Endothelial cell of umbilical vein (primary cell): Measurements from ENCODE around the gene SLC25A20. TPM values are rescaled to one million over a fixed set of nuclear protein-coding genes. Genes with fewer than 3 reads are reported as not detected.

Experiments
- BruUV-seq: library from RNA; stranded (reverse); fragments of 400-500 nt; replicated peaks from 2 replicates; lab custom pipeline; 2021; lab: Mats Ljungman, UMichigan
- CTCF ChIA-PET: fragments of 300-600, 350-600 bp; sonication (Branson Sonifier 250); formaldehyde crosslinking; loops from one replicate; lab custom pipeline; 2021; ENCODE audit warnings: antibody characterized with exemption, inconsistent platforms; lab: Charles Lee
- POLR2A ChIA-PET: fragments of 300-600, 350-600 bp; sonication (Branson Sonifier 250); formaldehyde crosslinking; loops from one replicate; lab custom pipeline; 2021; ENCODE audit warnings: antibody characterized with exemption, inconsistent platforms; lab: Charles Lee
- DNase-seq: peaks from one replicate; pipeline ENCODE4 v3.0.0-alpha.2; 2011; ENCODE audit warnings: low read depth, low spot score
- FAIRE-seq: peaks from 2 replicates; lab custom pipeline; 2011; peaks lifted over from hg19 to GRCh38; lab: Jason Lieb, UNC
- H2AFZ ChIP-seq: 2 replicates; pipeline ENCODE4 v1.6.0; 2012; ENCODE audit warnings: low read depth, low read length, control low read depth, inconsistent platforms
- H3K27ac ChIP-seq: 2 replicates; pipeline ENCODE4 v1.5.1; 2011; ENCODE audit warnings: low read depth, mild to moderate bottlenecking, control low read depth, low read length, moderate library complexity; ENCODE audit not compliant: insufficient read depth
- H3K27me3 ChIP-seq, 2 experiments: 2 replicates each; pipeline versions ENCODE4 v1.6.0 to v1.6.1; 2011; ENCODE audit warnings: low read length in 2 of 2, mixed read lengths in 1 of 2; ENCODE audit not compliant: control insufficient read depth in 2 of 2, insufficient read depth in 2 of 2
- H3K36me3 ChIP-seq, 2 experiments: 2 replicates in 1 of 2; 3 replicates in 1 of 2; pipeline ENCODE4 v1.5.1; 2011; ENCODE audit warnings: low read length in 2 of 2, mild to moderate bottlenecking in 1 of 2, moderate library complexity in 1 of 2; ENCODE audit not compliant: control insufficient read depth in 2 of 2, insufficient read depth in 2 of 2; ENCODE audit errors: extremely low read depth in 1 of 2
- H3K4me1 ChIP-seq: 3 replicates; pipeline ENCODE4 v1.5.1; 2011; ENCODE audit warnings: mild to moderate bottlenecking, low read length; ENCODE audit not compliant: control insufficient read depth, insufficient read depth; ENCODE audit errors: extremely low read depth
- H3K4me2 ChIP-seq: 2 replicates; pipeline ENCODE4 v1.6.1; 2011; ENCODE audit warnings: low read length, control low read depth, mixed read lengths; ENCODE audit not compliant: insufficient read depth
- H3K4me3 ChIP-seq, 3 experiments: fragments of 200-600 bp in 1 of 3; sonication (generic), shearing (Covaris generic) in 1 of 3; replicated peaks in 1 of 3; 2 replicates each; pipeline ENCODE4 v1.5.1; 2011 to 2016; ENCODE audit warnings: control low read depth in 3 of 3, low read length in 3 of 3, mild to moderate bottlenecking in 2 of 3, inconsistent platforms in 1 of 3, low read depth in 1 of 3, moderate library complexity in 1 of 3; ENCODE audit not compliant: insufficient read depth in 1 of 3
- H3K79me2 ChIP-seq: 2 replicates; pipeline ENCODE4 v1.6.0; 2012; ENCODE audit warnings: low read length, inconsistent platforms; ENCODE audit not compliant: control insufficient read depth, insufficient read depth
- H3K9ac ChIP-seq: replicated peaks from 2 replicates; pipeline ENCODE3; 2011; ENCODE audit warnings: low read length, control low read depth; ENCODE audit not compliant: insufficient read depth; ENCODE audit errors: extremely low read depth
- H3K9me1 ChIP-seq: replicated peaks from 3 replicates; pipeline ENCODE4 v1.6.0; 2011; ENCODE audit warnings: mild to moderate bottlenecking, low read length; ENCODE audit not compliant: control insufficient read depth, insufficient read depth; ENCODE audit errors: extremely low read depth
- H3K9me3 ChIP-seq: replicated peaks from 2 replicates; pipeline ENCODE4 v1.5.1; 2012; ENCODE audit warnings: low read length, inconsistent platforms; ENCODE audit not compliant: control insufficient read depth, insufficient read depth
- H4K20me1 ChIP-seq: replicated peaks from 2 replicates; pipeline ENCODE3; 2011; ENCODE audit warnings: mild to moderate bottlenecking, low read length; ENCODE audit not compliant: control insufficient read depth, insufficient read depth; ENCODE audit errors: extremely low read depth
- CTCF ChIP-seq, 2 donors: IDR thresholded peaks; 1 replicate in 1 of 2; 2 replicates in 1 of 2; pipeline ENCODE4 v1.5.1; 2011; ENCODE audit warnings: low read length in 2 of 2, mild to moderate bottlenecking in 2 of 2, moderate library complexity in 2 of 2, control low read depth in 1 of 2, inconsistent platforms in 1 of 2, low read depth in 1 of 2; ENCODE audit not compliant: insufficient read depth in 1 of 2; ENCODE audit errors: extremely low read depth in 1 of 2
- EZH2 ChIP-seq: IDR thresholded peaks from 2 replicates; pipeline ENCODE4 v1.6.1; 2012; ENCODE audit warnings: borderline replicate concordance, low read depth, mild to moderate bottlenecking, moderate library complexity, low read length, inconsistent platforms; ENCODE audit not compliant: severe bottlenecking
- FOS ChIP-seq: IDR thresholded peaks from 2 replicates; pipeline ENCODE4 v1.6.1; 2011; ENCODE audit warnings: mild to moderate bottlenecking, low read length, moderate library complexity, borderline replicate concordance; ENCODE audit not compliant: insufficient read depth
- GATA2 ChIP-seq: IDR thresholded peaks from 2 replicates; pipeline ENCODE4 v1.7.0; 2011; ENCODE audit warnings: low read depth, mild to moderate bottlenecking, moderate library complexity, mixed read lengths, low read length; ENCODE audit not compliant: insufficient read length, insufficient read depth
- JUN ChIP-seq: IDR thresholded peaks from 2 replicates; pipeline ENCODE4 v1.6.1; 2011; ENCODE audit warnings: borderline replicate concordance, low read depth; ENCODE audit not compliant: insufficient read length, insufficient read depth
- MAX ChIP-seq: IDR thresholded peaks from 2 replicates; pipeline ENCODE4 v1.6.1; 2011; ENCODE audit not compliant: insufficient read depth, insufficient read length
- MYC ChIP-seq: IDR thresholded peaks from one replicate; pipeline ENCODE4 v1.6.1; 2011; ENCODE audit warnings: mild to moderate bottlenecking, low read depth, low read length
- POLR2A ChIP-seq: IDR thresholded peaks from 2 replicates; pipeline ENCODE4 v1.6.1; 2012; ENCODE audit warnings: low read depth, mild to moderate bottlenecking, control low read depth, low read length
- POLR2AphosphoS5 ChIP-seq: IDR thresholded peaks from 2 replicates; pipeline ENCODE4 v1.6.1; 2012; ENCODE audit warnings: low read depth, mild to moderate bottlenecking, control low read depth, low read length, moderate library complexity; ENCODE audit not compliant: insufficient read depth
- dilution Hi-C: fragments of 300-500 bp; cut with MboI; formaldehyde crosslinking; loops from one replicate; pipeline ENCODE4 v1.15.0; 2019; ENCODE audit warnings: low sequenced_read_pairs; ENCODE audit not compliant: extremely low pct_ligation_motif_present
- intact Hi-C: fragments of 100-400 bp; cut with micrococcal nuclease; formaldehyde crosslinking; loops from one replicate; pipeline ENCODE4 v1.10.0; 2022
- polyA plus RNA-seq, 4 experiments: library from polyadenylated mRNA; depleted of rRNA in 3 of 4; stranded (reverse) in 3 of 4; unstranded in 1 of 4; fragments of >200 nt; gene quantifications; 2 replicates each; pipeline versions ENCODE4 v1.2.1 to v1.2.3, GENCODE V29; 2011 to 2012; ENCODE audit warnings: missing spikeins in 1 of 4
- total RNA-seq: library from RNA; stranded (reverse); gene quantifications from 2 replicates; pipeline ENCODE4 v1.2.3, GENCODE V29; 2021

The SLC25A20 gene
- total and polyA plus RNA-seq, 2 donors (not counting 3 experiments of a cell fraction or from before 2014, with no cell fraction given) = 7.9 to 11.0 TPM

GRCh38 chr3:48832684-48833083 is 66.0 kb downstream of the SLC25A20 start:
- Histone ChIP-seq H3K79me2 (peaks cover 17% of the 10 kb centered on the region), H3K9ac (no peak overlapping the region), H4K20me1 (no peaks in the 10 kb centered on the region), H3K27ac (no peak overlapping the region), H3K9me1 (no peaks in the 10 kb centered on the region), H3K9me3 (no peaks in the 10 kb centered on the region), H3K36me3 (no peaks in the 10 kb centered on the region), H3K4me3 (no peak overlapping the region), H3K4me1 (no peaks in the 10 kb centered on the region), H2AFZ (no peak overlapping the region), H3K4me2 (no peak overlapping the region), H3K27me3 (no peaks in the 10 kb centered on the region)
- no TSS peak for BruUV-seq
- TF ChIP-seq JUN = no peak
- TF ChIP-seq POLR2AphosphoS5 = no peak
- no peak for TF ChIP-seq GATA2
- TF ChIP-seq CTCF (IDR thresholded peaks at IDR 0.05; ENCODE audit: extremely low read depth in 1 of 2, insufficient read depth in 1 of 2, low read depth in 1 of 2, low read length in 2 of 2) = no peak
- no peak for TF ChIP-seq EZH2
- TF ChIP-seq FOS = no peak
- no peak for TF ChIP-seq MYC
- no peak for TF ChIP-seq POLR2A
- TF ChIP-seq MAX = no peak
- CTCF ChIA-PET = interaction anchor here (0.7 to 1.4 kb wide), 3 partner anchors 14 to 93 kb away, joined by 3 to 6 read pairs (median 4); partner anchors contain the start of gene PRKAR2A
- dilution Hi-C loops = no loop called here
- intact Hi-C loops = no loop called here
- FAIRE-seq (no peak), DNase-seq (no peak)
- POLR2A ChIA-PET = interaction anchor here (0.7 kb wide), 1 partner anchor 386 kb away, joined by 4 read pairs; no protein-coding TSS in a partner anchor
